ENCODE results near the gene ACTRT3. TPM values are rescaled to one million over a fixed set of nuclear protein-coding genes. Genes with fewer than 3 reads are reported as not detected.

Gene ACTRT3
- total RNA-seq, result 1.6 TPM

DNA sequence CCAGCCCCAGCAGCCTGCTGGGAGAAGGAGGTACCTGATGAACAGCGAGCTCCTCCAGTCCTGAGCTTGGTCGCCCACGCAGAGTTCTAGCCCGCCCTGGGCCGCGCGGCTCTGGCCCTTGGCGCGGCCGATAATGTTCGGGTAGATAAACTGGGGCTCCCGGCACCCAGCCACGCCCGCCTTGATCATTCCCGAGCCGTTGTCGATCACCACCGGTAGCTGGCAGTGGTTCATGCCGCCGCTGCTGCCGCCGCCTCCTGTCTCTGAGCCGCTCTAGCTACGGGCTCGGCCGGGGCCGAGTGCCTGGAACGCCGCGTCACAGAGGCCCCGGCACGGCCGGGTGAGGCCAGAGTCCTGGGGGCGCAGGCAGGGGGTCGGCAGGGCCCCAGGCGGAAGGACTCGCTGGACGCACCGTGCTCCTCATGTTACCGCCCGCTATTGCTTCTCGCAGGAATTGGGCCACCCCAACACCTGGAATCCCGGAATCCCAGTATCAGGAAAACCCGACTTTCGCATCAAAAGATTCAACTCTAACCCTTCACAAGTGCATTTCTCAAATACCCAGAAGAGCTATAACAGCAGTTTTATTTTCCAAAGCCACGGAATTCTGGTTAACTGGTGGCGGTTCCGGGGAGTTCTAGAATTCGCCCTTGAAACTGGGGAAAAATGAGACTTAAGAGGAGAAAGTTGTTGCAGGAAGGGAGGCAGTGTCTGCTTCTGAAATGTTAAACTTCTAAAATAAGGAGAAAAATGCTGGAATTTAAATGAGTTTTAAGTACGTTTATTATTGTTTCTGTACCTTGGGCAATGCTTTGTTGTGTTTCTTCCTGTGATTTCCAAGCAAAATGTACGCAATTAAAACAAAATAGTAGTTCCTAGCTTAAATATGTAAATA lies at the start of gene ACTRT3:
ACTRT3 (minus strand) TSS at position 275 of the 895 bp plus-strand sequence; CDS start at position 234, 41 bp downstream.
- Histone ChIP-seq H3K4me3 (ENCODE audit: low read length in 3 of 3) (peak within 1 kb of the TSS; percentile 62 to 90 (median 76)), H3K9me3 (ENCODE audit: control insufficient read depth in 3 of 3, low read length in 3 of 3) (no peaks in the 10 kb centered on the region), H3K36me3 (ENCODE audit: control insufficient read depth in 3 of 3, insufficient read depth in 3 of 3, low read length in 3 of 3) (peaks cover 0 to under 1% (median 0%) of the 10 kb centered on the region in 3 donors), H3K4me1 (ENCODE audit: control insufficient read depth in 3 of 3, insufficient read depth in 3 of 3, low read length in 3 of 3) (peaks cover 6 to 7% (median 7%) of the 10 kb centered on the region in 3 donors), H3K27ac (ENCODE audit: low read depth, low read length) (peak within 1 kb of the TSS; percentile 65), H3K9ac (ENCODE audit: low read depth in 1 of 3, low read length in 3 of 3) (peak within 1 kb of the TSS; percentile 69 to 94 (median 85)), H3K27me3 (ENCODE audit: control insufficient read depth in 3 of 3, insufficient read depth in 3 of 3, low read length in 3 of 3) (no peaks in the 10 kb centered on the region)

DNA sequence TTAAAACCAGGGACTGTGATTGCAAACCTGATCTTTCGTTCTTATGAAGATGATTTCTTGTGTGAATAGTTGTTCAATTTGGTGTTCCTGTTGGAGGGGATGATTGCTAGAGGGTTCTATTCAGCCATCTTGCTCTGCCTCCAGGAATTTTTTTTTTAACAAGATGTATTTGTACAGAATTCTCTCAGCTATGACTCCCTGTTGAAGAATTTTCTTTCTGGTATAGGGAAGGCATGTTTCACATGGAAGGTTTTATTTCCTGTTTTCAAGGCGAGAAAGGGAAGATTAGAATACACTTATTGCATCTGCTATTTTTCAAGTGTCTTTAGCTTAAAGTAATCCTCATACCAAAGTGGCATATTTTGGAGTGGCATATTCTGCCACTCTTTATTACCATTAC lies 49.0 kb upstream of the ACTRT3 start:
- no peaks in the 10 kb centered on the region for H3K9me3 ChIP-seq (ENCODE audit: control insufficient read depth in 3 of 3, low read length in 3 of 3)
- H3K27ac ChIP-seq (ENCODE audit: low read depth, low read length), result no peak overlapping the region
- no peak overlapping the region for H3K4me3 ChIP-seq (ENCODE audit: low read length in 3 of 3)
- peaks cover 5 to 15% (median 7%) of the 10 kb centered on the region in 3 donors for H3K27me3 ChIP-seq (ENCODE audit: control insufficient read depth in 3 of 3, insufficient read depth in 3 of 3, low read length in 3 of 3)
- no peak overlapping the region for H3K9ac ChIP-seq (ENCODE audit: low read depth in 1 of 3, low read length in 3 of 3)
- H3K4me1 ChIP-seq (ENCODE audit: control insufficient read depth in 3 of 3, insufficient read depth in 3 of 3, low read length in 3 of 3), result peaks cover 3 to 4% (median 4%) of the 10 kb centered on the region in 3 donors
- H3K36me3 ChIP-seq (ENCODE audit: control insufficient read depth in 3 of 3, insufficient read depth in 3 of 3, low read length in 3 of 3), result no peaks in the 10 kb centered on the region

DNA sequence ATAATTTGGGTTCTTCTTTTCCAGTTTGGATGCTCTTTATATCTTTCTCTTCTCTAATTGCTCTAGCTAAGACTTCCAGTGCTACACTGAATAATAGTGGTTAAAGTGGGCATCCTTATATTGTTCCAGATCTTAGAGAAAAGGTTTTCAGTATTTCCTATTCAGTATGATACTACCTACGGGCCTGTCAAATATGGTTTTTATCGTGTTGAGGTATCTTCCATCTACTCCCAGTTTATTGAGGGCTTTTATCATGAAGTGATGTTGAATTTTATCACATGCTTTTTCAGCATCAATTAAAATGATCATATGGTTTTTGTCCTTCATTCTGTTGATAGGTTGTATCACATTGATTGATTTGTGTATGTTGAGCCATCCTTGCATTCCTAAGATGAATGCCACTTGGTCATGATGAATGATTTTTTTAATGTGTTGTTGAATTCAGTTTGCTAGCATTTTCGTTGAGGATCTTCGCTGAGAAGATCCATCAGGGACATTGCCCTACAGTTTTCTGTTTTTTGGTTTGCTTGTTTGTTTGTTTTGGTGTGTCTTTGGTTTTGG lies 46.3 kb upstream of the ACTRT3 start:
- no peak overlapping the region for H3K27ac ChIP-seq (ENCODE audit: low read depth, low read length)
- no peak overlapping the region for H3K9ac ChIP-seq (ENCODE audit: low read depth in 1 of 3, low read length in 3 of 3)
- H3K4me1 ChIP-seq (ENCODE audit: control insufficient read depth in 3 of 3, insufficient read depth in 3 of 3, low read length in 3 of 3), result peaks cover 13 to 17% (median 17%) of the 10 kb centered on the region in 3 donors
- no peaks in the 10 kb centered on the region for H3K9me3 ChIP-seq (ENCODE audit: control insufficient read depth in 3 of 3, low read length in 3 of 3)
- peaks cover 2 to 21% (median 17%) of the 10 kb centered on the region in 3 donors for H3K27me3 ChIP-seq (ENCODE audit: control insufficient read depth in 3 of 3, insufficient read depth in 3 of 3, low read length in 3 of 3)
- no peak overlapping the region for H3K4me3 ChIP-seq (ENCODE audit: low read length in 3 of 3)
- H3K36me3 ChIP-seq (ENCODE audit: control insufficient read depth in 3 of 3, insufficient read depth in 3 of 3, low read length in 3 of 3), result no peaks in the 10 kb centered on the region

DNA sequence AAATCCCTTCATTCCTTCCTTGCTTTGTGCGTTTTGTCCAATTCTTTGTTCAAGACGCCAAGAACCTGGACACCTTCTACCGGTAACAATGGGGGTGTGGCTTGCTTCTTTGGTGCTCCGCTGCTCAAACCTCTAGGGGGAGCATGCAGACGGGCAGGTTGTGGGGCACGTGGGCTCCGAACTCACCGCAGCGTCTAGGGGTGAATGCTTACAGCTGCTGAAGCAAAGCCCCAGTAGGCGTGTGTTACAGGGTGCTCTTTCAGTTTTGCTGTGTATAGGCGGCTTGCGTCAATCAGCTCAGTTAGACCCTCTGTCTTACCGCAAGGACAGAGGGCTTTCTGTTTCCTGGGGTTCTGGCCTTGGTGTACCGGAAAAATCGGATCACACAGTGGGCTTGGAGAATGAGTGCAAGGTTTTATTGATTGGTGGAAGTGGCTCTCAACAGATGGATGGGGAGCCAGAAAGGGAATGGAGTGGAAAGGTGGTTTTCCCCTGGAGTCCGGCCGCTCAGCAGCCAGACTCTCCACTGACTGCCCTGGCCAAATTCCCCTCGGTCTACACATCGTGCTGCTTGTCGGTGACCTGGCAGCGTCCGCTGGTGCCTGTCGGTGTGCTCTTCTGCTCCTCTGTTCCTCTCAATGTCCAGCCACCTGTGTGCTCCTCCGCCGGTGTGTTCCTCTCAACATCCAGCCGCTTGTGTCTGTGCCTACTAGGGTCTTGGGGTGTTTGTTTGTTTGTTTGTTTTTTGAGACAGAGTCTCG lies 44.6 kb upstream of the ACTRT3 start:
- Histone ChIP-seq H3K4me1 (ENCODE audit: control insufficient read depth in 3 of 3, insufficient read depth in 3 of 3, low read length in 3 of 3) (peaks cover 13 to 17% (median 17%) of the 10 kb centered on the region in 3 donors), H3K4me3 (ENCODE audit: low read length in 3 of 3) (peak overlapping the region; percentile 60 to 69 (median 65)), H3K36me3 (ENCODE audit: control insufficient read depth in 3 of 3, insufficient read depth in 3 of 3, low read length in 3 of 3) (no peaks in the 10 kb centered on the region), H3K27ac (ENCODE audit: low read depth, low read length) (no peak overlapping the region), H3K9me3 (ENCODE audit: control insufficient read depth in 3 of 3, low read length in 3 of 3) (no peaks in the 10 kb centered on the region), H3K27me3 (ENCODE audit: control insufficient read depth in 3 of 3, insufficient read depth in 3 of 3, low read length in 3 of 3) (peaks cover 2 to 21% (median 17%) of the 10 kb centered on the region in 3 donors), H3K9ac (ENCODE audit: low read depth in 1 of 3, low read length in 3 of 3) (peak overlapping the region in 1 of 3 donors; percentile 12)

DNA sequence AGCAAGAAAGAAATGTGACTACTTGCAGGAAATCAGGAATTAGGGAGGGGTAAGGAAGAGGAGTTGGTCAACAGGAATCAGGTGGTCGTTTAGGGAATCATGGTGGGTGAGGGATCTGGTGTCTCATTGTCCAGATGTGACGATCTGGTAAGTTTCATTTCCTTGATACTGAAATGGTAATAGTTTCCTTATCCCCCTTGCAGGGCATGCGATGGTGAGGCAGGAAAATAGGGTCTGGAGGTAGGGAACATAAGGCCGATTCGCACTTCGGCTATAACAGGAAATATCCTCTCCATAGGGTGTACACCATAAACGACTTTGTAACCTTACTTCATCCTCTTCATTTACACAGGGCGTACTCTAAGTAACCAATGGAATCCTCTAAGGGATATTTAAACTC lies 43.9 kb upstream of the ACTRT3 start:
- Histone ChIP-seq H3K36me3 (ENCODE audit: control insufficient read depth in 3 of 3, insufficient read depth in 3 of 3, low read length in 3 of 3) (no peaks in the 10 kb centered on the region), H3K27me3 (ENCODE audit: control insufficient read depth in 3 of 3, insufficient read depth in 3 of 3, low read length in 3 of 3) (peaks cover 2 to 19% (median 17%) of the 10 kb centered on the region in 3 donors), H3K4me3 (ENCODE audit: low read length in 3 of 3) (peak overlapping the region; percentile 65 to 73 (median 69)), H3K27ac (ENCODE audit: low read depth, low read length) (no peak overlapping the region), H3K9ac (ENCODE audit: low read depth in 1 of 3, low read length in 3 of 3) (no peak overlapping the region), H3K9me3 (ENCODE audit: control insufficient read depth in 3 of 3, low read length in 3 of 3) (no peaks in the 10 kb centered on the region), H3K4me1 (ENCODE audit: control insufficient read depth in 3 of 3, insufficient read depth in 3 of 3, low read length in 3 of 3) (peaks cover 13 to 17% (median 17%) of the 10 kb centered on the region in 3 donors)

DNA sequence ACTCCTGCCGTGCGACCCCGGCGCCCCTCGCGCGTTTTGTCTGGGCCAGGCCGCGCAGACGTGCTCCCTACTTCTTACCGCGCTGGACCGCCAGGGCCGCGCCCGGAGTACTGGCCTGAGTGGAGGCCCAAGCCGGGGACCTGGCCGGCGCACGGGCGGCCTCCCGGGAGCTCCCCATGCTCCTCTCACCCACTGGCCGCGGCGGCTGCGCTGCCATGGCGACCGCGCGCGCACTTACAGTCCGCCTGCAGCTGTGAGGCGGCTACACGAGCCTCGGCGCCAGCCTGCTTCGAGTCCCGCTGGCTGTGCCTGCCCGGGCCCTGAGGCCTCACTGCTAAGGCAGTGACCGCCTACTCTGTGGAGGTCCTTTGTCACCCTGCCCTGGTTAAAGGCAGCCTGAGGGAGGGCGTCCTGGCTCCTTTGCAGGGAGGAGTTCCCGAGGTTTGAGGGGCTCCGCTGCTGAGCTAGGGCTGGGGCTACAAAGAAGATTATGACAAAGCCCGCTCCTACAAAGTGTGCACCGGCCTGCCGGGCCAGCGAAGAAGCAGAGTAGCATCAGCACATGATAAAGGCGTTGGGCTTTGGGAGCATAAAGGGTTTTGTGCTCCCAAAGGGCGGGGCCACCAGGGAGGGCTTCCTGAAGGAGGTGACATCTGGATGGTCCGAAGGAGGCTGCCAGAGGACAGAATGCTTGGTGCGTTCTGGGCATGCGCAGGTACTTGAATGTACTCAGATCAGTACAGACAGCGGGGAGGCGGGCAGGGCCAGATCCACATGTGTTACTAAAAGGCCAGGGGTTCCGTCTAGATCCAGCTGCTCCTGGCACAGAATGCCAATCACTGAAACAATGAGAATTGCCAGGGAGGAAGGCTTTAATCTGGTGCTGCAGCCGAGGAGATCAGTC lies 43.2 kb upstream of the ACTRT3 start, which contains the start of the genes LRRC34 and LRRIQ4:
LRRC34 (minus strand) TSS at position 573 of the 904 bp plus-strand sequence; CDS start at position 217, 356 bp downstream.
LRRIQ4 (plus strand) TSS at position 539 of the 904 bp plus-strand sequence. CDS start 9,052 bp downstream, outside the sequence.
- no peaks in the 10 kb centered on the region for H3K36me3 ChIP-seq (ENCODE audit: control insufficient read depth in 3 of 3, insufficient read depth in 3 of 3, low read length in 3 of 3)
- peaks cover 13 to 17% (median 17%) of the 10 kb centered on the region in 3 donors for H3K4me1 ChIP-seq (ENCODE audit: control insufficient read depth in 3 of 3, insufficient read depth in 3 of 3, low read length in 3 of 3)
- peak within 1 kb of the TSS; percentile 65 to 73 (median 69) for H3K4me3 ChIP-seq (ENCODE audit: low read length in 3 of 3)
- H3K9ac ChIP-seq (ENCODE audit: low read depth in 1 of 3, low read length in 3 of 3), result peak within 1 kb of the TSS; percentile 56 to 80 (median 76)
- H3K27me3 ChIP-seq (ENCODE audit: control insufficient read depth in 3 of 3, insufficient read depth in 3 of 3, low read length in 3 of 3), result peaks cover 0 to 17% (median 13%) of the 10 kb centered on the region in 3 donors
- no peaks in the 10 kb centered on the region for H3K9me3 ChIP-seq (ENCODE audit: control insufficient read depth in 3 of 3, low read length in 3 of 3)
- peak within 1 kb of the TSS; percentile 12 for H3K27ac ChIP-seq (ENCODE audit: low read depth, low read length)

DNA sequence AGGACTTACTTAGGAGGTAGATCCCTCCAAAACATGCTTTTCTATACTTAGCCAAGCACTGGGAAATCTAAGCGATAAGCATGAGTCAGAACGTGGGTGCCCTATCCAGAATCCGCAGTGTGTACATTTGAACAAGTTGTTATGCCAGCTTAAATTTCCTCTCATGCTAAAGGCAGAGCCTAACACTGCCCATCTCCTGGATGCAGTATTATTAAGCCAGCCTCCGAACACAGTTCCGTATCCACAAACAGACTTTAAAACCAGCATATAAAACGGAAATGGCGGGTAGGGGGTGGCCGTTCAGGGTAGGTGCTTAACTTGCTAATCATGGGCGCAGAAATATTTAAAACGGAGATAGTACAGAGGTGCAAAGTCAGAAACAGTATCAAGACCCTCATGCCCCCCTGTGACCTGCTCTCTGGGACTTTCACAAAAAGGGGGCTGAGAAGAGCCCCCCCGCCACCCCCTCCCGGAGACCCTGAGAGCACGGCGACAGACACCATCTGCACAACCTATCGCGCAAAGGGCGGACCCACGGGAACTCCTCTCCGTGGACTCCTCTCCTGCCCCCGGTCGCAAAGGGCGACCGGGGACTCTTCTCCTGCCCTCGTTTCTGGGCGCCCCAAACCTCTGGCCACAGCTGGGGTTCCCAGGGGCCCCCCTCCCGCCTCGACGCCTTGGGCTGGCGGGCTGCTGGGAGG lies 42.4 kb upstream of the ACTRT3 start:
- Histone ChIP-seq H3K4me1 (ENCODE audit: control insufficient read depth in 3 of 3, insufficient read depth in 3 of 3, low read length in 3 of 3) (peaks cover 13 to 17% (median 17%) of the 10 kb centered on the region in 3 donors), H3K4me3 (ENCODE audit: low read length in 3 of 3) (peak overlapping the region; percentile 65 to 73 (median 69)), H3K9me3 (ENCODE audit: control insufficient read depth in 3 of 3, low read length in 3 of 3) (no peaks in the 10 kb centered on the region), H3K27ac (ENCODE audit: low read depth, low read length) (peak overlapping the region; percentile 12), H3K36me3 (ENCODE audit: control insufficient read depth in 3 of 3, insufficient read depth in 3 of 3, low read length in 3 of 3) (no peaks in the 10 kb centered on the region), H3K27me3 (ENCODE audit: control insufficient read depth in 3 of 3, insufficient read depth in 3 of 3, low read length in 3 of 3) (peaks cover 0 to 17% (median 13%) of the 10 kb centered on the region in 3 donors), H3K9ac (ENCODE audit: low read depth in 1 of 3, low read length in 3 of 3) (peak overlapping the region; percentile 43 to 76 (median 56))

DNA sequence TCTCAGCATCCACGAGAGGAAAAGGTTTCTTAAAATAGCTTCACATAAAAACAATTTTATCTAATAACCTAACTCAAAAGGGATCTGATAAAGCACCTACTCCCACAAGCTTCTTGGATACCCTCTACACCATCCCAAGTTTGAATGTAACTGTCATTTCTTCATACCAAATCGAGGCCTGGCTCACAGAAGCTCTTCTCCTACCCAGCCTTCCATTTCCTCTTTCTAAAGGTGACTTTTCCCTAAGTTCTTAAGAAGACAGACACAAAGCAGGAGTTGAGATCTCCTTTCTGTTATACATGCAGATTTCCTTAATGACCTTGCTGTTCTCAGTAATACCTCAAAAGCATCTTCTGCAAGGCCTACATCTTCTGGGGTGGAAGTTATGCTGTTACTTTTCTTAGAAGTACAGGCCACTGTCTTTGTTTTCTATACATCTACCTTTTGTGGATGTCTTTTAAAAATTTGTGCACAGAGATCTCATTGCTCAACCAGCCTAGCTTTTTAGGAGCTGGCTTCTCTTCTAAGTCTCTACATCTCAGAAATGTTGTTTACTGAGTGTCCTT lies 40.0 kb upstream of the ACTRT3 start:
- Histone ChIP-seq H3K9ac (ENCODE audit: low read depth in 1 of 3, low read length in 3 of 3) (no peak overlapping the region), H3K27ac (ENCODE audit: low read depth, low read length) (no peak overlapping the region), H3K9me3 (ENCODE audit: control insufficient read depth in 3 of 3, low read length in 3 of 3) (no peaks in the 10 kb centered on the region), H3K36me3 (ENCODE audit: control insufficient read depth in 3 of 3, insufficient read depth in 3 of 3, low read length in 3 of 3) (no peaks in the 10 kb centered on the region), H3K4me3 (ENCODE audit: low read length in 3 of 3) (no peak overlapping the region), H3K4me1 (ENCODE audit: control insufficient read depth in 3 of 3, insufficient read depth in 3 of 3, low read length in 3 of 3) (peaks cover 13 to 17% (median 17%) of the 10 kb centered on the region in 3 donors), H3K27me3 (ENCODE audit: control insufficient read depth in 3 of 3, insufficient read depth in 3 of 3, low read length in 3 of 3) (peaks cover 0 to 17% (median 13%) of the 10 kb centered on the region in 3 donors)

Data from skeletal muscle tissue (tissue), 4 donors.